IPS DF 6.9 (cell line): ENCODE data around the gene LHFPL3.

Source experiments
- DNase-seq: peaks from one replicate; pipeline ENCODE4 v3.0.0-alpha.2; 2013; ENCODE audit warnings: low read depth, low spot score
- H3K27ac ChIP-seq: one replicate; pipeline ENCODE4 v1.5.1; 2013; ENCODE audit warnings: low read length, control low read depth
- H3K27me3 ChIP-seq: 2 replicates; pipeline ENCODE4 v1.6.1; 2013; ENCODE audit warnings: mild to moderate bottlenecking, low read length; ENCODE audit not compliant: control insufficient read depth, insufficient read depth
- H3K36me3 ChIP-seq: 2 replicates; pipeline ENCODE4 v1.6.1; 2013; ENCODE audit warnings: low read length; ENCODE audit not compliant: control insufficient read depth, insufficient read depth
- H3K4me1 ChIP-seq: 2 replicates; pipeline ENCODE4 v1.6.1; 2013; ENCODE audit warnings: low read length; ENCODE audit not compliant: control insufficient read depth, insufficient read depth
- H3K4me3 ChIP-seq: 2 replicates; pipeline ENCODE4 v1.5.1; 2013; ENCODE audit warnings: mild to moderate bottlenecking, low read length
- H3K9me3 ChIP-seq: 2 replicates; pipeline ENCODE4 v1.6.1; 2013; ENCODE audit warnings: low read length, inconsistent platforms; ENCODE audit not compliant: control insufficient read depth, insufficient read depth
- WGBS: extraction: QIAGEN DNeasy Blood & Tissue Kit; methylation state at CpG from one replicate; pipeline ENCODE4 v1.1.7; 2013; ENCODE audit warnings: mixed read lengths, missing lambda C conversion rate; ENCODE audit not compliant: insufficient read length, insufficient coverage; 5-methylcytosine and 5-hydroxymethylcytosine counted together

The LHFPL3 gene

GRCh38 chr7:104851268-104851667, 522.9 kb downstream of the LHFPL3 start:
- no peak overlapping the region for H3K4me3 ChIP-seq
- H3K9me3 ChIP-seq = no peaks in the 10 kb centered on the region
- no peaks in the 10 kb centered on the region for H3K27me3 ChIP-seq
- H3K27ac ChIP-seq = no peak overlapping the region
- no peaks in the 10 kb centered on the region for H3K36me3 ChIP-seq
- no peak for DNase-seq
- H3K4me1 ChIP-seq = no peaks in the 10 kb centered on the region; the same call in 1 of the 2 replicates
- no CpG with 5 or more reads among the region's 2 CpGs for WGBS

- Histone ChIP-seq H3K4me1 (no peaks in the 10 kb centered on the region; the same call in 1 of the 2 replicates), H3K36me3 (no peaks in the 10 kb centered on the region), H3K27me3 (no peaks in the 10 kb centered on the region), H3K9me3 (no peaks in the 10 kb centered on the region), H3K27ac (no peak overlapping the region), H3K4me3 (no peak overlapping the region)
- no peak for DNase-seq
- no CpG with 5 or more reads among the region's 1 CpG for WGBS
Observed at GRCh38 chr7:104852386-104852785, 524.0 kb downstream of the LHFPL3 start.

GRCh38 chr7:104855861-104856260, 527.5 kb downstream of the LHFPL3 start:
- DNase-seq = no peak
- Histone ChIP-seq H3K27ac (no peak overlapping the region), H3K4me1 (no peaks in the 10 kb centered on the region; the same call in 1 of the 2 replicates), H3K4me3 (no peak overlapping the region), H3K9me3 (no peaks in the 10 kb centered on the region), H3K36me3 (no peaks in the 10 kb centered on the region), H3K27me3 (no peaks in the 10 kb centered on the region)
- WGBS = no CpG with 5 or more reads among the region's 2 CpGs

- Histone ChIP-seq H3K27ac (no peak overlapping the region), H3K27me3 (no peaks in the 10 kb centered on the region; the same call in 1 of the 2 replicates), H3K4me1 (no peaks in the 10 kb centered on the region; the same call in 1 of the 2 replicates), H3K36me3 (no peaks in the 10 kb centered on the region), H3K4me3 (no peak overlapping the region), H3K9me3 (no peaks in the 10 kb centered on the region)
- WGBS = no CpG with 5 or more reads among the region's 5 CpGs
- DNase-seq = no peak
Observed at GRCh38 chr7:104857458-104858425, 529.3 kb downstream of the LHFPL3 start.

GRCh38 chr7:104859754-104860426, 531.5 kb downstream of the LHFPL3 start:
- no peak for DNase-seq
- no CpG with 5 or more reads among the region's 4 CpGs for WGBS

GRCh38 chr7:104861729-104862390, 533.5 kb downstream of the LHFPL3 start:
- H3K4me1 ChIP-seq = no peaks in the 10 kb centered on the region
- no CpG with 5 or more reads among the region's 5 CpGs for WGBS
- no peaks in the 10 kb centered on the region for H3K36me3 ChIP-seq
- H3K27me3 ChIP-seq = no peaks in the 10 kb centered on the region; the same call in 1 of the 2 replicates
- H3K27ac ChIP-seq = no peak overlapping the region
- H3K9me3 ChIP-seq = no peaks in the 10 kb centered on the region; the same call in 1 of the 2 replicates
- no peak for DNase-seq
- no peak overlapping the region for H3K4me3 ChIP-seq

More at GRCh38 chr7:104859754-104860426, 531.5 kb downstream of the LHFPL3 start:
- H3K36me3 ChIP-seq = no peaks in the 10 kb centered on the region
- no peaks in the 10 kb centered on the region; the same call in 1 of the 2 replicates for H3K27me3 ChIP-seq
- H3K4me3 ChIP-seq = no peak overlapping the region
- no peaks in the 10 kb centered on the region; the same call in 1 of the 2 replicates for H3K9me3 ChIP-seq
- no peaks in the 10 kb centered on the region for H3K4me1 ChIP-seq
- H3K27ac ChIP-seq = no peak overlapping the region

GRCh38 chr7:104862719-104863118, 534.3 kb downstream of the LHFPL3 start:
- no CpG with 5 or more reads among the region's 7 CpGs for WGBS
- Histone ChIP-seq H3K36me3 (no peaks in the 10 kb centered on the region), H3K4me1 (no peaks in the 10 kb centered on the region), H3K27ac (no peak overlapping the region), H3K27me3 (no peaks in the 10 kb centered on the region; the same call in 1 of the 2 replicates), H3K9me3 (no peaks in the 10 kb centered on the region; the same call in 1 of the 2 replicates), H3K4me3 (no peak overlapping the region)
- DNase-seq = no peak

GRCh38 chr7:104873401-104873800, 545.0 kb downstream of the LHFPL3 start:
- H3K27me3 ChIP-seq = no peaks in the 10 kb centered on the region
- H3K4me1 ChIP-seq = no peaks in the 10 kb centered on the region
- no peak for DNase-seq
- no peak overlapping the region for H3K27ac ChIP-seq
- no CpG with 5 or more reads among the region's 10 CpGs for WGBS
- H3K36me3 ChIP-seq = no peaks in the 10 kb centered on the region
- no peak overlapping the region for H3K4me3 ChIP-seq
- H3K9me3 ChIP-seq = no peaks in the 10 kb centered on the region

GRCh38 chr7:104878577-104878976, 550.2 kb downstream of the LHFPL3 start:
- Histone ChIP-seq H3K4me1 (no peaks in the 10 kb centered on the region), H3K9me3 (no peaks in the 10 kb centered on the region), H3K27ac (no peak overlapping the region), H3K36me3 (no peaks in the 10 kb centered on the region), H3K4me3 (no peak overlapping the region), H3K27me3 (no peaks in the 10 kb centered on the region)
- no CpG with 5 or more reads among the region's 3 CpGs for WGBS
- DNase-seq = no peak

- Histone ChIP-seq H3K4me3 (no peak overlapping the region), H3K27me3 (no peaks in the 10 kb centered on the region), H3K36me3 (no peaks in the 10 kb centered on the region), H3K9me3 (no peaks in the 10 kb centered on the region), H3K27ac (no peak overlapping the region), H3K4me1 (0 out of 2 replicates have a peak, but pooled peaks cover 1% of the 10 kb centered on the region)
- no CpG with 5 or more reads among the region's 6 CpGs for WGBS
- no peak for DNase-seq
Observed at GRCh38 chr7:104883248-104883717, 554.9 kb downstream of the LHFPL3 start.
